Breast epithelium (tissue), 3 donors: ENCODE data around the gene CEACAM8.

Experiments
- CTCF ChIP-seq, 3 donors: fragments of 450-650 bp; IDR thresholded peaks; one replicate each; pipeline ENCODE4 v1.5.1; 2016 to 2017; ENCODE audit warnings: antibody characterized with exemption in 3 of 3, mild to moderate bottlenecking in 3 of 3, moderate library complexity in 3 of 3
- POLR2A ChIP-seq: fragments of 450-650 bp; IDR thresholded peaks from one replicate; pipeline ENCODE4 v1.6.1; 2016; ENCODE audit warnings: antibody characterized with exemption, mild to moderate bottlenecking, moderate library complexity

GRCh38 chr19:42635233-42635539 is 40.5 kb upstream of the CEACAM8 start:
- TF ChIP-seq CTCF (IDR thresholded peaks at IDR 0.05) (peak in 1 of 3 donors; percentile 4), POLR2A (no peak)
